Measurements from ENCODE around the gene FOXE3. TPM values are rescaled to one million over a fixed set of nuclear protein-coding genes. Genes with fewer than 3 reads are reported as not detected.

FOXE3 gene
- total RNA-seq, 1 donor from 2014 or later, result not detected

DNA sequence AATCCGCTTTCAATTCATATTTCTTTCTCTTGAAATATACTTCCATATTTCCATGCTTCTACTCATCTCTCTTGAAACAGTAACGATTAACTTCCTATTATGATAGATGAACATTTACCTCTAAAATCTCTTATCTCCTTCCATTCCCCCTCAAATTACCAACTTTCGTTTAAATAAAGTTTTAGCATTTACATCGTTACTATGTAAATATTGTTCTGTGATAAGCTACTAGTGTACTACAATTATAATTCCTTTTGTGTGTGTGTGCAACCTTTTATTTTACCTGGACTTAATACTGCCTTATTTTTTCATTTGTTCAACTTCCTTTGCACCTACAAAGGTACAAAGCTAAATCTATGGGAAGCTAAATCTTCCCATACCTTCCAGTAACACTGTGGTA is 4.5 kb downstream of the FOXE3 start:
- FAIRE-seq (no peak), DNase-seq (ENCODE audit: low read depth) (no peak)
- TF ChIP-seq, protein P1, sequence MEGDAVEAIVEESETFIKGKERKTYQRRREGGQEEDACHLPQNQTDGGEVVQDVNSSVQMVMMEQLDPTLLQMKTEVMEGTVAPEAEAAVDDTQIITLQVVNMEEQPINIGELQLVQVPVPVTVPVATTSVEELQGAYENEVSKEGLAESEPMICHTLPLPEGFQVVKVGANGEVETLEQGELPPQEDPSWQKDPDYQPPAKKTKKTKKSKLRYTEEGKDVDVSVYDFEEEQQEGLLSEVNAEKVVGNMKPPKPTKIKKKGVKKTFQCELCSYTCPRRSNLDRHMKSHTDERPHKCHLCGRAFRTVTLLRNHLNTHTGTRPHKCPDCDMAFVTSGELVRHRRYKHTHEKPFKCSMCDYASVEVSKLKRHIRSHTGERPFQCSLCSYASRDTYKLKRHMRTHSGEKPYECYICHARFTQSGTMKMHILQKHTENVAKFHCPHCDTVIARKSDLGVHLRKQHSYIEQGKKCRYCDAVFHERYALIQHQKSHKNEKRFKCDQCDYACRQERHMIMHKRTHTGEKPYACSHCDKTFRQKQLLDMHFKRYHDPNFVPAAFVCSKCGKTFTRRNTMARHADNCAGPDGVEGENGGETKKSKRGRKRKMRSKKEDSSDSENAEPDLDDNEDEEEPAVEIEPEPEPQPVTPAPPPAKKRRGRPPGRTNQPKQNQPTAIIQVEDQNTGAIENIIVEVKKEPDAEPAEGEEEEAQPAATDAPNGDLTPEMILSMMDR (IDR thresholded peaks at IDR 0.05; ENCODE audit: insufficient read depth, low read length, severe bottlenecking), result no peak
- Histone ChIP-seq H3K4me3 (ENCODE audit: low read depth, low read length) (no peak overlapping the region), H3K36me3 (ENCODE audit: control insufficient read depth, insufficient read depth, low read length) (no peaks in the 10 kb centered on the region), H3K27me3 (ENCODE audit: control insufficient read depth, insufficient read depth, low read length) (peaks cover 5% of the 10 kb centered on the region)

DNA sequence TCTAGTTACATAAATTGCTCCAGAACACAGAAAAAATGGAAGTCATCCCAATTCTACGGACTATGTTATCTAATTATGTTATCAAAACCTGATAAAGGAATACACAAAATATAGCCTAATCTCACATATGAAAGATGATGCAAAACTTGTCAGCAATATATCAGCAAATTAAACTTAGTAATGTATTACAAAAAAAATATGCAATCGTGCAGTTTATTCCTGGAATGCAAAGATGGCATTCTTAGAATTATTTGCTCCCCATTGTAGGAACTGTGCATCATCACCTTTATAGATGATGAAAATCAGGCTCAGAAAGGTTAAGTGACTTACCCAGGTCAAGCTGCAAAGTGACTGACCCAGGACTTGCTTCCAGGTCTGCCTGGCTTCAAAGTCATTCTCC is 7.8 kb downstream of the FOXE3 start:
- peaks cover 1% of the 10 kb centered on the region for H3K27me3 ChIP-seq (ENCODE audit: control insufficient read depth, insufficient read depth, low read length)
- no peaks in the 10 kb centered on the region for H3K36me3 ChIP-seq (ENCODE audit: control insufficient read depth, insufficient read depth, low read length)
- no peak for DNase-seq (ENCODE audit: low read depth)
- TF ChIP-seq, protein P1 (IDR thresholded peaks at IDR 0.05; ENCODE audit: insufficient read depth, low read length, severe bottlenecking), result no peak
- no peak for FAIRE-seq
- no peak overlapping the region for H3K4me3 ChIP-seq (ENCODE audit: low read depth, low read length)

DNA sequence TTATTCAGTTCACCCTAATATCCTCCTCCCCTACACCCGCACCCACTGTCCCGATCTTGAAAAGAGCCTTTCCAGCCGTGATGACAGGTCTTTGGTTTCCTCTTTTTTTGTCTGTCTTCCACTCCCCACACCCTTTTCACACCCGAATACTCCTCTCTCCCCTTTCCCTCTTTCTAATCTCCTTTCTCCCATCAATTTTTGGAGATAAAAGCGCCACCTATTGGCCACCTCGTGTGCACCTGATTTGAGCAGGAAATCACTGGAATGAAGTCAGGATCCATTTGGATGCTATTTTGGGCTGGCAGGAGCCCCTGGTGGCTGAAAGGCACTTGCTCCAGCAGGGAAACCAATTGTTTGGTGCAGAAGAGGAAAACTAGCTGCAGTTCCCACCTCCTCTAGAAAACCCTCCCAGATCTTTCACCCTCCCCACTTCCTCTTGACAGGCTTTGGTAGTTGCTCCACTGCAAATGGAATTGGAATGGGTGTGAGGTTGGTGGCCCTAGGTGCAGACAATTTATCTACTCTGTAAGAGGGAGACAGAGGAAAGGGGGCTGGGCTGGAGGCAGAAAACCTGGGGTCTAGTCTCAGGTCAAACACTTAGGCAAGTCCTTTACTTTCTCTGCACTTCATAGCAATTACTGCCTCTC is 8.4 kb downstream of the FOXE3 start:
- H3K36me3 ChIP-seq (ENCODE audit: control insufficient read depth, insufficient read depth, low read length), result no peaks in the 10 kb centered on the region
- peaks cover 1% of the 10 kb centered on the region for H3K27me3 ChIP-seq (ENCODE audit: control insufficient read depth, insufficient read depth, low read length)
- TF ChIP-seq, protein P1 (IDR thresholded peaks at IDR 0.05; ENCODE audit: insufficient read depth, low read length, severe bottlenecking), result peak; percentile 74
- no peak overlapping the region for H3K4me3 ChIP-seq (ENCODE audit: low read depth, low read length)
- no peak for FAIRE-seq
- peak; percentile 57 for DNase-seq (ENCODE audit: low read depth)

DNA sequence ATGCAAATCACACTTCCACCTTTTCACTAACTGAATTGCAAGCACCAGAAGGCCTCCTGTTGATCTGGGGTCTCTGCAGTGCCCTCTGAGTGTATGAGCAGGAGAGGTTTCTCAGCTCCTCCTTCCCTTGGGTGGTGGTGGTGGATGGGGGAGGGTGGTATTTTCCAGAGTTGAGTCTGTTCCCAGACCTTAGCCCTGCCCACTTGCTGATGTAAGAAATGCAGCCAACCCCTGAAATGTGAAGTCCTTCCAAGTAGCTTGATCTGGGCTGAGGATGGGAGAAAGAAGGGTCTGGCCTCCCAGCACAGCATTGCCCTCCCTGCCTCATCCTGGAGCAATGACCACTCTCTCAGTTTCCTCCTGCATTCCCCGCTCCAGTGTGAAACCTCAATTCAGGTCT is 15.4 kb downstream of the FOXE3 start:
- no peak overlapping the region for H3K4me3 ChIP-seq (ENCODE audit: low read depth, low read length)
- H3K36me3 ChIP-seq (ENCODE audit: control insufficient read depth, insufficient read depth, low read length), result peaks cover 1% of the 10 kb centered on the region
- FAIRE-seq (peak; percentile 92), DNase-seq (ENCODE audit: low read depth) (peak; percentile 54)
- no peaks in the 10 kb centered on the region for H3K27me3 ChIP-seq (ENCODE audit: control insufficient read depth, insufficient read depth, low read length)
- TF ChIP-seq, protein P1 (IDR thresholded peaks at IDR 0.05; ENCODE audit: insufficient read depth, low read length, severe bottlenecking), result no peak

DNA sequence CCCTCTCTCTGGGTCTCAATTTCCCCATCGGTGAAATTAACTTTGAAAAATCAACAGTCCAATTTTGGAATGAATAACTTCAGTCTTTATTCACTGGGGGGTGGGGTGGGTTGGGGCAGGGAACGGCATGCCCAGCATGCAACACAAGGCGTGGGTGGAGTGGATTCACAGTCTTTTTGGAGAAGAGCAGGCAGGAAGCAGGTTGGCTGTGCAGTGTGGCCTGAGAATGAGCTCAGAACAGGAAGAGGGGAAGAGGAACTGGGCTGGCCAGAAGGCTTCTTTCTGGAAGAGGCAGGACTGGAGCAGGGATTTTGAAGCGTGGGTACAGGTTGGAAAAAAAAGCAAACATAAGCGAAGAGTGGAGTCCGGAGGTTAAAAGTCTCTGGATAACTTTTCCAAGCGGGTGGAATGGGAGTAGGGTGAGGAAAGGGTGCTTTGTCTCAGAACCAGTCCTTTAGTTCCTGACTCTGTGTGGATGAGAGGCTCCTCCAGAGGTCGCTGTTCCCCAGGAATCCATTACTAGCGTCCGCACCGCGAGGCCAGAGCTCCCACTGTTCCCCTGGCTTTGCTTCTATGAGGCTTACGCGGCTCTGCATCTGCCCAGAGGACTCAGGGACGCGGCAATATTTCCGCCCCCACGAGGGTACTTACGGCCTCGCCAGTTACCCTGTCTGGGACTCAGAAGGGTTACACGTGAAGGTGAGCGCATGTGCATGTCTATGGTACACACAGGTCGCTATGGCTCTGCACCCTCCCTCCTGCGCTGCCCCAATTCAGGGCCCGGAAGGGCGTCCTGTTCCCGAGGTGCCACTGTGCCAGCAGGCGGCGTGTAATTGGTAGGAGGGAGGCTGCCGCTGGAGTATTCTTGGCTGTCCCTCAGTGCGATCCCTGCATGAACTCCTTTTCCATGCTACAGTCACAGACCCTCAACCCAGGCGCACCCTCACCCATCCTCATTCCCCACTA is 16.3 kb downstream of the FOXE3 start:
- FAIRE-seq (no peak), DNase-seq (ENCODE audit: low read depth) (peak; percentile 81)
- Histone ChIP-seq H3K4me3 (ENCODE audit: low read depth, low read length) (peak overlapping the region; percentile 5), H3K27me3 (ENCODE audit: control insufficient read depth, insufficient read depth, low read length) (no peaks in the 10 kb centered on the region), H3K36me3 (ENCODE audit: control insufficient read depth, insufficient read depth, low read length) (peaks cover 1% of the 10 kb centered on the region)
- TF ChIP-seq, protein P1 (IDR thresholded peaks at IDR 0.05; ENCODE audit: insufficient read depth, low read length, severe bottlenecking), result peak; percentile 93
